Liver (tissue), 9 donors: Measurements from ENCODE around the gene ATOH7. TPM values are rescaled to one million over a fixed set of nuclear protein-coding genes. Genes with fewer than 3 reads are reported as not detected.

ENCODE experiments used
- DNase-seq: peaks from one replicate; pipeline ENCODE4 v3.0.0-alpha.2; 2017; ENCODE audit warnings: low spot score
- H3K27ac ChIP-seq, 2 donors: one replicate each; pipeline ENCODE4 v1.7.0; 2013; ENCODE audit warnings: inconsistent platforms in 2 of 2, low read length in 2 of 2, control low read depth in 1 of 2, low read depth in 1 of 2, mild to moderate bottlenecking in 1 of 2
- H3K27me3 ChIP-seq, 4 donors: one replicate each; pipeline versions ENCODE4 v1.6.1 to v1.7.0; 2013; ENCODE audit warnings: low read length in 3 of 4, inconsistent platforms in 1 of 4, mild to moderate bottlenecking in 1 of 4, moderate library complexity in 1 of 4; ENCODE audit not compliant: control insufficient read depth in 4 of 4, insufficient read depth in 4 of 4
- H3K36me3 ChIP-seq, 4 donors: one replicate each; pipeline versions ENCODE4 v1.6.1 to v1.7.0; 2013; ENCODE audit warnings: low read length in 3 of 4, mild to moderate bottlenecking in 3 of 4, low read depth in 1 of 4, moderate library complexity in 1 of 4; ENCODE audit not compliant: control insufficient read depth in 4 of 4, insufficient read depth in 3 of 4
- H3K4me1 ChIP-seq, 4 donors: one replicate each; pipeline versions ENCODE4 v1.6.1 to v1.7.0; 2013; ENCODE audit warnings: low read length in 3 of 4, mild to moderate bottlenecking in 3 of 4, moderate library complexity in 1 of 4; ENCODE audit not compliant: control insufficient read depth in 4 of 4, insufficient read depth in 4 of 4
- H3K4me3 ChIP-seq, 3 donors: one replicate each; pipeline versions ENCODE4 v1.6.1 to v1.7.0; 2013; ENCODE audit warnings: low read length in 3 of 3, control low read depth in 1 of 3, low read depth in 1 of 3, mild to moderate bottlenecking in 1 of 3
- H3K9ac ChIP-seq, 2 donors: one replicate each; pipeline ENCODE4 v1.7.0; 2013; ENCODE audit warnings: low read length in 2 of 2, mild to moderate bottlenecking in 2 of 2, moderate library complexity in 2 of 2, control low read depth in 1 of 2, low read depth in 1 of 2
- H3K9me3 ChIP-seq, 4 donors: one replicate each; pipeline versions ENCODE4 v1.6.1 to v1.7.0; 2013; ENCODE audit warnings: low read length in 3 of 4; ENCODE audit not compliant: control insufficient read depth in 4 of 4
- ATF3 ChIP-seq: IDR thresholded peaks from 2 replicates; pipeline ENCODE4 v1.6.1; 2016; ENCODE audit warnings: antibody characterized with exemption
- CTCF ChIP-seq: fragments of 150-350 bp; IDR thresholded peaks from 2 replicates; pipeline ENCODE4 v1.5.1; 2017; ENCODE audit warnings: improper control_type of control experiment, low read depth, low read length; ENCODE audit not compliant: missing input control
- EGR1 ChIP-seq, 2 donors: IDR thresholded peaks; 2 replicates each; pipeline ENCODE4 v1.6.1; 2016 to 2018; ENCODE audit warnings: antibody characterized with exemption in 2 of 2, low read depth in 2 of 2
- FOXA1 ChIP-seq: IDR thresholded peaks from 2 replicates; pipeline ENCODE4 v1.6.1; 2016; ENCODE audit warnings: antibody characterized with exemption
- FOXA2 ChIP-seq: IDR thresholded peaks from 2 replicates; pipeline ENCODE4 v1.6.1; 2016; ENCODE audit warnings: antibody characterized with exemption
- GABPA ChIP-seq, 2 donors: IDR thresholded peaks in 1 of 2; conservative IDR thresholded peaks in 1 of 2; 2 replicates each; pipeline ENCODE4 v1.6.1; 2016; ENCODE audit warnings: antibody characterized with exemption in 2 of 2, mild to moderate bottlenecking in 1 of 2, moderate library complexity in 1 of 2
- HNF4A ChIP-seq, 2 donors: conservative IDR thresholded peaks; 2 replicates each; pipeline ENCODE4 v1.6.1; 2016; ENCODE audit warnings: antibody characterized with exemption in 2 of 2, mild to moderate bottlenecking in 2 of 2
- HNF4G ChIP-seq: IDR thresholded peaks from 2 replicates; pipeline ENCODE4 v1.6.1; 2016; ENCODE audit warnings: antibody characterized with exemption
- JUND ChIP-seq, 2 donors: IDR thresholded peaks; 2 replicates each; pipeline ENCODE4 v1.6.1; 2016; ENCODE audit warnings: antibody characterized with exemption in 2 of 2
- NR2F2 ChIP-seq: IDR thresholded peaks from 2 replicates; pipeline ENCODE4 v1.6.1; 2016; ENCODE audit warnings: antibody characterized with exemption
- RAD21 ChIP-seq, 2 donors: IDR thresholded peaks; 2 replicates each; pipeline ENCODE4 v1.6.1; 2016; ENCODE audit warnings: antibody characterized with exemption in 2 of 2, mild to moderate bottlenecking in 2 of 2
- RXRA ChIP-seq, 2 donors: IDR thresholded peaks; 2 replicates each; pipeline ENCODE4 v1.6.1; 2017 to 2018; ENCODE audit warnings: antibody characterized with exemption in 2 of 2, mild to moderate bottlenecking in 1 of 2
- SP1 ChIP-seq: IDR thresholded peaks from 2 replicates; pipeline ENCODE4 v1.6.1; 2018; ENCODE audit warnings: antibody characterized with exemption, mild to moderate bottlenecking
- TAF1 ChIP-seq: conservative IDR thresholded peaks from 2 replicates; pipeline ENCODE4 v1.6.1; 2016; ENCODE audit warnings: antibody characterized with exemption, mild to moderate bottlenecking
- YY1 ChIP-seq: IDR thresholded peaks from 2 replicates; pipeline ENCODE4 v1.6.1; 2016; ENCODE audit warnings: antibody characterized with exemption, mild to moderate bottlenecking
- WGBS: extraction: QIAGEN DNeasy Blood & Tissue Kit; methylation state at CpG from one replicate; pipeline ENCODE4 v1.1.7; 2013; 5-methylcytosine and 5-hydroxymethylcytosine counted together
- polyA plus RNA-seq, 2 donors: library from polyadenylated mRNA; stranded (reverse) in 1 of 2; unstranded in 1 of 2; fragments of 200-250 nt in 1 of 2; fragments of >200 nt in 1 of 2; fragmentation: Nextera tagmentation in 1 of 2; extraction: Ambion mirVana in 1 of 2; gene quantifications; one replicate each; pipeline versions ENCODE4 v1.2.1 to v1.2.3, GENCODE V29; 2013 to 2015
- total RNA-seq, 2 donors: library from RNA; depleted of rRNA; stranded (reverse); fragments of >200 nt; gene quantifications; one replicate each; pipeline ENCODE4 v1.2.3, GENCODE V29; 2014
- TF ChIP-seq, protein P1 (sequence below): IDR thresholded peaks from 2 replicates; pipeline ENCODE4 v1.6.1; 2016; ENCODE audit warnings: antibody characterized with exemption
- TF ChIP-seq, protein P2 (sequence below): IDR thresholded peaks from 2 replicates; pipeline ENCODE4 v1.6.1; 2016; ENCODE audit warnings: antibody characterized with exemption
- TF ChIP-seq, protein P3 (sequence below): IDR thresholded peaks from 2 replicates; pipeline ENCODE4 v1.6.1; 2016; ENCODE audit warnings: antibody characterized with exemption, mild to moderate bottlenecking
- donor health status: healthy.
- donor health status: healthy.
- donor health status: healthy.
- donor health status: healthy.
- donor health status: healthy.

The ATOH7 gene
- total and polyA plus RNA-seq, 4 donors, result 0.14 to 0.33 TPM; not detected in 2

DNA sequence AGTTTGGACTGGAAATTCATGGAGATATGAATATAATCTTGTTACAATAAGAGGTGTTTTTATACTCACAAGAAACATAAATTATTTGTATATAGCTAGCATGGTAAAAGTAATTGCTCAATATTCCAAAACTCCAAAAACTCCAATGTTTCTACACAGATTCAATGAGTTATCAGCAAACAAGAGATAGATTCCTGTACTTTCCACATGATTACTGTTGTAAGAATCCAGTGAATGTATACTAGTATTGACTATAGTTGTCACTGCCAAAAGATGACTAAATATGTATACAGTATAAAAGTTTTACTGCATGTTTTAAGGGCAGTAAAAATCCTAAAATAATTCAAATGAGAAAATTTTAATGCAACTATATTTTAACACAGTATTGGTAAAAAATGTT, 10.7 kb downstream of the ATOH7 start:
- H3K4me3 ChIP-seq, result no peak overlapping the region
- no peaks in the 10 kb centered on the region for H3K4me1 ChIP-seq
- no peaks in the 10 kb centered on the region for H3K36me3 ChIP-seq
- no peak overlapping the region for H3K9ac ChIP-seq
- TF ChIP-seq SP1 (no peak), RXRA (IDR thresholded peaks at IDR 0.05) (no peak), ATF3 (no peak), JUND (IDR thresholded peaks at IDR 0.05) (no peak), CTCF (no peak), FOXA2 (no peak), NR2F2 (no peak), FOXA1 (no peak), TAF1 (no peak), YY1 (no peak), HNF4G (no peak), EGR1 (IDR thresholded peaks at IDR 0.05; ENCODE audit: low read depth in 2 of 2) (no peak)
- TF ChIP-seq, protein P1, sequence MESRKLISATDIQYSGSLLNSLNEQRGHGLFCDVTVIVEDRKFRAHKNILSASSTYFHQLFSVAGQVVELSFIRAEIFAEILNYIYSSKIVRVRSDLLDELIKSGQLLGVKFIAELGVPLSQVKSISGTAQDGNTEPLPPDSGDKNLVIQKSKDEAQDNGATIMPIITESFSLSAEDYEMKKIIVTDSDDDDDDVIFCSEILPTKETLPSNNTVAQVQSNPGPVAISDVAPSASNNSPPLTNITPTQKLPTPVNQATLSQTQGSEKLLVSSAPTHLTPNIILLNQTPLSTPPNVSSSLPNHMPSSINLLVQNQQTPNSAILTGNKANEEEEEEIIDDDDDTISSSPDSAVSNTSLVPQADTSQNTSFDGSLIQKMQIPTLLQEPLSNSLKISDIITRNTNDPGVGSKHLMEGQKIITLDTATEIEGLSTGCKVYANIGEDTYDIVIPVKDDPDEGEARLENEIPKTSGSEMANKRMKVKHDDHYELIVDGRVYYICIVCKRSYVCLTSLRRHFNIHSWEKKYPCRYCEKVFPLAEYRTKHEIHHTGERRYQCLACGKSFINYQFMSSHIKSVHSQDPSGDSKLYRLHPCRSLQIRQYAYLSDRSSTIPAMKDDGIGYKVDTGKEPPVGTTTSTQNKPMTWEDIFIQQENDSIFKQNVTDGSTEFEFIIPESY, result no peak
- TF ChIP-seq, protein P2, sequence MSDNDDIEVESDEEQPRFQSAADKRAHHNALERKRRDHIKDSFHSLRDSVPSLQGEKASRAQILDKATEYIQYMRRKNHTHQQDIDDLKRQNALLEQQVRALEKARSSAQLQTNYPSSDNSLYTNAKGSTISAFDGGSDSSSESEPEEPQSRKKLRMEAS, result no peak
- no peaks in the 10 kb centered on the region for H3K27me3 ChIP-seq
- no peak overlapping the region for H3K27ac ChIP-seq
- no peak for DNase-seq
- no peaks in the 10 kb centered on the region for H3K9me3 ChIP-seq

DNA sequence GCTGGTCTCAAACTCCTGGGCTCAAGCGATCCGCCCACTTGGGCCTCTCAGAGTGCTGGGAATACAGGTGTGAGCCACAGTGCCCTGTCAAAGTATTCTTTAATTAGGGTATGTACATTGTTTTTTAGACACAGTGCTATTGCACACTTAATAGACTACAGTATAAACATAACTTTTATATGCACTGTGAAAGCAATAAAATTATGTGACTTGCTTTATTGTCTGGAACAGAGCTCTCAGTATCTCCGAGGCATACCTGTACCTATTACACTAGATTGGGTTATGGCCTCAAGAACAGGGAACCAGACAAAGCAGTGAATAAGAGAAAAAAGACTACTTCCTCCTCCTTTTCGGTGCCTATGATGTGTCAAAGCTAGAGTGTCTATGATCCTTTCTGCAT, 13.1 kb downstream of the ATOH7 start:
- TF ChIP-seq JUND (IDR thresholded peaks at IDR 0.05) (no peak), ATF3 (no peak), HNF4A (conservative IDR thresholded peaks at IDR 0.05) (no peak), HNF4G (no peak), GABPA (IDR thresholded peaks at IDR 0.05 in 1 of 2, conservative IDR thresholded peaks at IDR 0.05 in 1 of 2) (no peak), RXRA (IDR thresholded peaks at IDR 0.05) (no peak), YY1 (no peak), RAD21 (IDR thresholded peaks at IDR 0.05) (no peak)
- TF ChIP-seq, protein P1, result no peak
- TF ChIP-seq, protein P3, sequence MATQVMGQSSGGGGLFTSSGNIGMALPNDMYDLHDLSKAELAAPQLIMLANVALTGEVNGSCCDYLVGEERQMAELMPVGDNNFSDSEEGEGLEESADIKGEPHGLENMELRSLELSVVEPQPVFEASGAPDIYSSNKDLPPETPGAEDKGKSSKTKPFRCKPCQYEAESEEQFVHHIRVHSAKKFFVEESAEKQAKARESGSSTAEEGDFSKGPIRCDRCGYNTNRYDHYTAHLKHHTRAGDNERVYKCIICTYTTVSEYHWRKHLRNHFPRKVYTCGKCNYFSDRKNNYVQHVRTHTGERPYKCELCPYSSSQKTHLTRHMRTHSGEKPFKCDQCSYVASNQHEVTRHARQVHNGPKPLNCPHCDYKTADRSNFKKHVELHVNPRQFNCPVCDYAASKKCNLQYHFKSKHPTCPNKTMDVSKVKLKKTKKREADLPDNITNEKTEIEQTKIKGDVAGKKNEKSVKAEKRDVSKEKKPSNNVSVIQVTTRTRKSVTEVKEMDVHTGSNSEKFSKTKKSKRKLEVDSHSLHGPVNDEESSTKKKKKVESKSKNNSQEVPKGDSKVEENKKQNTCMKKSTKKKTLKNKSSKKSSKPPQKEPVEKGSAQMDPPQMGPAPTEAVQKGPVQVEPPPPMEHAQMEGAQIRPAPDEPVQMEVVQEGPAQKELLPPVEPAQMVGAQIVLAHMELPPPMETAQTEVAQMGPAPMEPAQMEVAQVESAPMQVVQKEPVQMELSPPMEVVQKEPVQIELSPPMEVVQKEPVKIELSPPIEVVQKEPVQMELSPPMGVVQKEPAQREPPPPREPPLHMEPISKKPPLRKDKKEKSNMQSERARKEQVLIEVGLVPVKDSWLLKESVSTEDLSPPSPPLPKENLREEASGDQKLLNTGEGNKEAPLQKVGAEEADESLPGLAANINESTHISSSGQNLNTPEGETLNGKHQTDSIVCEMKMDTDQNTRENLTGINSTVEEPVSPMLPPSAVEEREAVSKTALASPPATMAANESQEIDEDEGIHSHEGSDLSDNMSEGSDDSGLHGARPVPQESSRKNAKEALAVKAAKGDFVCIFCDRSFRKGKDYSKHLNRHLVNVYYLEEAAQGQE, result no peak
- no peak overlapping the region for H3K9ac ChIP-seq
- H3K27me3 ChIP-seq, result no peaks in the 10 kb centered on the region
- 81% methylated on average over 4 of the region's 4 CpGs for WGBS
- H3K4me1 ChIP-seq, result no peaks in the 10 kb centered on the region
- DNase-seq, result no peak
- no peaks in the 10 kb centered on the region for H3K36me3 ChIP-seq
- no peaks in the 10 kb centered on the region for H3K9me3 ChIP-seq
- H3K27ac ChIP-seq, result no peak overlapping the region
- no peak overlapping the region for H3K4me3 ChIP-seq
